Measurements from ENCODE around the gene INAFM2.

Gene INAFM2

GRCh38 chr15:40330368-40330836, 6.9 kb downstream of the INAFM2 start:
- DNase-seq, result no peak

- no peak for DNase-seq
Measured at GRCh38 chr15:40331026-40331425, 7.5 kb downstream of the INAFM2 start.

- DNase-seq, result no peak
Measured at GRCh38 chr15:40331637-40332036, 8.1 kb downstream of the INAFM2 start.

GRCh38 chr15:40332113-40332781, 8.8 kb downstream of the INAFM2 start:
- DNase-seq, result no peak

GRCh38 chr15:40333922-40334492, 10.5 kb downstream of the INAFM2 start:
- DNase-seq, result peak; percentile 49

GRCh38 chr15:40334541-40334940, 11.0 kb downstream of the INAFM2 start:
- DNase-seq, result no peak

GRCh38 chr15:40334941-40335795, 11.7 kb downstream of the INAFM2 start:
- DNase-seq, result no peak

GRCh38 chr15:40335938-40336743, 12.6 kb downstream of the INAFM2 start:
- DNase-seq, result no peak

GRCh38 chr15:40336744-40337122, 13.2 kb downstream of the INAFM2 start:
- no peak for DNase-seq

- no peak for DNase-seq
Measured at GRCh38 chr15:40337597-40337996, 14.1 kb downstream of the INAFM2 start.

- DNase-seq, result peak; percentile 85
Measured at GRCh38 chr15:40338041-40338657, 14.7 kb downstream of the INAFM2 start.

GRCh38 chr15:40338921-40339620, 15.6 kb downstream of the INAFM2 start:
- no peak for DNase-seq

- DNase-seq, result no peak
Measured at GRCh38 chr15:40339621-40339945, 16.1 kb downstream of the INAFM2 start.

- no peak for DNase-seq
Measured at GRCh38 chr15:40340038-40340739, 16.7 kb downstream of the INAFM2 start.

- DNase-seq, result peak; percentile 72
Measured at GRCh38 chr15:40340740-40341400, 17.4 kb downstream of the INAFM2 start, which contains the start of gene CCDC9B. TSS of gene CCDC9B (minus strand) at chr15:40340939. CDS start at chr15:40340819, 120 bp downstream.

- DNase-seq, result no peak
Measured at GRCh38 chr15:40342416-40343320, 19.2 kb downstream of the INAFM2 start.

GRCh38 chr15:40343512-40343911, 20.0 kb downstream of the INAFM2 start:
- DNase-seq, result no peak

GRCh38 chr15:40344217-40344616, 20.7 kb downstream of the INAFM2 start:
- no peak for DNase-seq

GRCh38 chr15:40344631-40345120, 21.2 kb downstream of the INAFM2 start:
- DNase-seq, result peak; percentile 71

Data from retina (tissue), 1 donor.